Measurements from ENCODE around the gene LMNTD2.

Gene LMNTD2

GRCh38 chr11:568306-569157 is 8.0 kb upstream of the LMNTD2 start:
- in situ Hi-C loops (cut with MboI; ENCODE audit: low sequenced_read_pairs), result no loop called here

DNA sequence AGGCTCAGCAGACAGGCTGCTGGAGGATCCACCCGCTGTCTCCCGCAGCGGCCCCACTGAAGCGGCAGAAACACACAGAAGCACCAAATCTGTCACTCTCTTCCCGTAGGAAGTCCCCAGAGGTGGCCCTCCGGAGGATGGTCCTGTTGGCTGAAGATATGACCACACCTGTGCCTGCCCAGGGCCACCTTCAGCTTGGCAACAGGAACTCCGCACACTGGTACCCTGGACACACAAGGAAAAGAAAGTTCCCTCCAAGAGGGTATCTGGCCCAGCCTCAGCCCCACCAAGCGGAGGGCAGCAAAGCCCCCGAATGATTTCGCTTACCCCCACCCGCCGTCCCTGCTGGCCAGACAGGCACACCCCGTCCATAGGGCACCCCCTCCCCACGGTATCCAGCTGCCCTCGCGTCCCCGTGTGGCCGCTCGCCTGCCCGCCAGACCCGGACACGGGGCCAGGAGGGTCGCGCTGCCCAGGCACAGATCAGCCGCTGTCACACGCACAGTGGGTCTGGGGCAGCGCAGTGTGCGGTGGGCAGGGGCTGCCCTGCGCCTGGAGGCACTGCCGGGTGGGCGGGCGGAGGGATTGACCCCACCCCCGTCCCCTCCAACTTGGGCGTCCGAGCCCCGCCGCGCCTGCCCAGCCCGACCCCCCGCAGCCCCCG is 7.2 kb upstream of the LMNTD2 start:
- in situ Hi-C loops (cut with MboI; ENCODE audit: low sequenced_read_pairs), result no loop called here

DNA sequence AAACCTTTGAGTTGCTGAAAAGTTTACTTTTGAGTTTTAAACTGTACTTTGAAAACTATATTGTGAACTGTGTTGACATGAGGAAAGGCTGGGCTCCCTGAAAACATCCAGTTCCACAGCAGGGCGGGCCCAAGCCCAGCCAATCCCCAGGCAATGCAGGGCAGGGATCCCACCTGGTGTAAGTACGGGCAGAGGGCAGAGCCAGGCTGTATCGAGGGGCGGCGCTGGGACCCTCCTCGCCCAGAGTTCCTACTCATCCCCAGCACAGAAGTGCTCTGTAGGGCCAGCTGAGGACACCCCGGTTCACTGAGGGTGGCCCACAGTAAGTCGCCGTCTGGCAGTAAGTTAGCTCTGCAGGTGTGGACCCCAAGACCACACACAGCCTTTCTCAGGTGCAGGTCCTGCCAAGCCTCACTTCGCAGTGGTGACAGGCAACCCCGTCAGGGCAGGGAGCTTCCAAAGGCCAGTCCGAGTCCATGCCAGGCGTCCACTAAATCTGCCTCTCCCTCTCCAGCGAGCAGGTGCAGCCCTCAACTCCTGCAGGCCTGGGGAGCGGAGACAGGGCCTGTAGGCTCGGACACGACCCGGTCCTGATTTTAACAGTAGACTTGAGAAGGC is 6.6 kb upstream of the LMNTD2 start:
- in situ Hi-C loops (cut with MboI; ENCODE audit: low sequenced_read_pairs), result no loop called here

GRCh38 chr11:565921-566509 is 5.5 kb upstream of the LMNTD2 start:
- in situ Hi-C loops (cut with MboI; ENCODE audit: low sequenced_read_pairs), result no loop called here

GRCh38 chr11:563812-564578 is 3.5 kb upstream of the LMNTD2 start:
- in situ Hi-C loops (cut with MboI; ENCODE audit: low sequenced_read_pairs), result no loop called here

GRCh38 chr11:563066-563811 is 2.7 kb upstream of the LMNTD2 start:
- in situ Hi-C loops (cut with MboI; ENCODE audit: low sequenced_read_pairs), result no loop called here

DNA sequence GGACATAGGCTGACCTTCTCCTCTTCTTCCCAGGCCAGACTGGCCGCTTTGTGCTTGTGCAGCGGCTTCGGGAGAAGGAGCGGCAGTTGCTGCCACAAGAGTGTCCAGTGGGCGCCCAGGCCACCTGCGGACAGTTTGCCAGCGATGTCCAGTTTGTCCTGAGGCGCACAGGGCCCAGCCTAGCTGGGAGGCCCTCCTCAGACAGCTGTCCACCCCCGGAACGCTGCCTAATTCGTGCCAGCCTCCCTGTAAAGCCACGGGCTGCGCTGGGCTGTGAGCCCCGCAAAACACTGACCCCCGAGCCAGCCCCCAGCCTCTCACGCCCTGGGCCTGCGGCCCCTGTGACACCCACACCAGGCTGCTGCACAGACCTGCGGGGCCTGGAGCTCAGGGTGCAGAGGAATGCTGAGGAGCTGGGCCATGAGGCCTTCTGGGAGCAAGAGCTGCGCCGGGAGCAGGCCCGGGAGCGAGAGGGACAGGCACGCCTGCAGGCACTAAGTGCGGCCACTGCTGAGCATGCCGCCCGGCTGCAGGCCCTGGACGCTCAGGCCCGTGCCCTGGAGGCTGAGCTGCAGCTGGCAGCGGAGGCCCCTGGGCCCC is 1.6 kb upstream of the LMNTD2 start:
- in situ Hi-C loops (cut with MboI; ENCODE audit: low sequenced_read_pairs), result no loop called here

GRCh38 chr11:561148-562003 is 838 bp upstream of the LMNTD2 start:
- in situ Hi-C loops (cut with MboI; ENCODE audit: low sequenced_read_pairs), result no loop called here

- in situ Hi-C loops (cut with MboI; ENCODE audit: low sequenced_read_pairs), result no loop called here
These were observed 730 bp downstream of the LMNTD2 start for GRCh38 chr11:559712-560304.

- in situ Hi-C loops (cut with MboI; ENCODE audit: low sequenced_read_pairs), result no loop called here
These were observed 1.4 kb downstream of the LMNTD2 start for GRCh38 chr11:559020-559620.

- in situ Hi-C loops (cut with MboI; ENCODE audit: low sequenced_read_pairs), result no loop called here
These were observed 2.0 kb downstream of the LMNTD2 start for GRCh38 chr11:558503-558902.

DNA sequence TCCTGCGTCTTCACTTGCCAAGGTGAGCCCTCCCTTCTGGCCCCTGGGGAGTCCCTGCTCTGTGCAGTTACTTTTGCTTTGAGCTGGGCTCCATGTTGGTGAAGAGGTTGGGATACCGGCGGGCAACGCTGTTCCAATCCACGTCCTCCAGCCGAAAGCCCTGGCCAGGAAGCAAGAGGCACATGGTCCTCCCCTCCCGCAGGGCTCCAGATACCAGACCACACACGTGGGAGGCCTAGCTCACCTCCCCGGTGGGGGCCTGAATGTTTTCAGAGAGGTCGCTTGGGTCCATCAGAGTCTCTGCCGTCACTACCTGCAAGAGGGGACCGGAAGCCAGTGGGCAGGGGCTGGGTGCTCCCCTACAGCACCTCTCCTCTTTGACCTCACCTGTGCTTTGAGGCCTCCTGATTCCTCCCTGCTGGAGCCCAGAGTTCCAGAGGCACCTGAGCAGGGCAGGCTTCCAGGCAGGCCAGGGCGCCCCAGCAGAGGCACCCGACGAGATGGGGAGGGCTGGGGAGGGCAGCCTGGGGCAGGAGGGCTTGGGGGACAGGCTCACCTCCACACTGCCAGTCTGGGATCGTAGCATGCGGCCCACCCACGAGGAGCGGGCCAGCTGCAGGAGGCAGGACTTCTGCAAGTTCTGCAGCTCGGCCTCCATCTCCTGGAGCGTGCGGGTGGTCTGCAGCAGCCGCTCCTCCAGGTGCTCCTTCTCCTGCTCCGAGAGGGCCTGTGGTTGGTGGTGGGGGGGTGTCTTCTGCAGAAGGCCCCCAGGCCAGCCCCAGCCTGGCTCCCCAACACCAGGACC is 3.0 kb downstream of the LMNTD2 start:
- in situ Hi-C loops (cut with MboI; ENCODE audit: low sequenced_read_pairs), result no loop called here

DNA sequence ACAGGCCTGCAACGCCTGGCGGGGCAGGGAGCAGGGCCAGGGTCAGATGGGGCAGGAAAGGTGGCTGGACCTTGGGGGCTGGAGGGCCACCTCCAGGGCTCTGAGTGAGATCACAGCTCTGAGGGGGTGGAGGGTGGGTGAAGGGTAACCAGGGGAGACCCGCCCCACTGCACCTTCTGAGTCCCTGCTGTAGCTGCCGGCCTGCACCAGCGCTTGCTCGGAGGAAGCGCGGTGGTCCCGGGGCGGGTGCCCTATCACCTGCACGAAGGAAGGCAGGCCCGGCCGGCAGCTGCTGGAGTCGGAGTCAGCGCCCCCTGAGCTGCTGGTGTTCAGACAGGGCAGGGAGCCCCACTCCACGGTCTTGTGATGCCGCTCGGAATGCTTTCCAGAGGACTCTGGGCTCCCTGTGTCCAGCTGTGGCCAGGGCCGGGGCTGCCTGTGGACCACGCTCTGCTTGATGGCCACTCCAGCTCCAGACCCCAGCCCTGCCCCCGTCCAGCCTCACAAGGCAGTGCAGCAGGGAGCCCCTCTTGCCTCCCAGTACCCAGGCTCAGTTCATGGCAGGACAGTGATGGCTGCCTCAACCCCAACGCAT is 3.8 kb downstream of the LMNTD2 start:
- in situ Hi-C loops (cut with MboI; ENCODE audit: low sequenced_read_pairs), result no loop called here

DNA sequence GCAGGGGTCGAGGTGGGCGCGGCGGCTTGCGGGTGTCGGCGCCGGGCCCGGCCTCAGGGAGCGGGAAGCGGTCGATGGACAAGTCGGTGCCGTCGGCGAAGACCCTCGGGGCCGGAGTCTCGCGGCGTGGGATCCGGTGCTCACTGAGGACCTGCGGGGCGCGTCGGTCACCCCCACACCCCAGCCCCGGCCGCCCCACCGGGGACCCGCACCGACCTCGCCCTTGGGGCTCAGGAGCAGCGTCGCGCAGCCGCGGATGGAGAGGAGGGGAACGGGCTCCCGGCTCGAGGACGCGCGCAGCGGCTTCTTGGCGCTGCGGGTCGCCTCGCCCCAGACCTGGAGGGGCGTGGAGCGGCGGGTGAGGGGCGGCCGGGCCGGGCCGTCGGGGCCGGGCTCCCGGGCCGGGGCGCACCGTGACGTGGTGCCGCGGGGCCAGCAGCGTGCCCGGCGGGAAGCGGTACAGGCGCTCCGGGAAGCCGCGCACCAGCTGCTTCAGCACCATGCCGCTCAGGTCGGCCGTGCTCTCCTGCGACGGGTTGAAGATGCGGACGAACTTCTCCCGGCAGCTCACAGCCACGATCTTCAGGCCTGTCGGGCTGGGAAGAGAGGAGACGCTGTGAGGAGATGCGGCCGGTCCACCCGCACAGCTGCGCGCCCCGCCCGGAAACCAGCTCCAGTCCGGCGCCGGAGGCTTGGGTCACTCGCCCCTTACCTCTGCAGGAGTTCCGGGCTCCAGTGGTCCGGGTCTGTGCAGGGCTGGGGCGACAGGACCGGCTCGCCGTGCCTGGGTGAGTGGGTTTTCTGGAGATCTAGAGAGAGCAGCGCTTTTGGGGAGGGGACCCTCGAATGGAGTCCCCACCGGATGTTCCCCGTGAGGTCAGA is 4.5 kb downstream of the LMNTD2 start:
- in situ Hi-C loops (cut with MboI; ENCODE audit: low sequenced_read_pairs), result no loop called here

DNA sequence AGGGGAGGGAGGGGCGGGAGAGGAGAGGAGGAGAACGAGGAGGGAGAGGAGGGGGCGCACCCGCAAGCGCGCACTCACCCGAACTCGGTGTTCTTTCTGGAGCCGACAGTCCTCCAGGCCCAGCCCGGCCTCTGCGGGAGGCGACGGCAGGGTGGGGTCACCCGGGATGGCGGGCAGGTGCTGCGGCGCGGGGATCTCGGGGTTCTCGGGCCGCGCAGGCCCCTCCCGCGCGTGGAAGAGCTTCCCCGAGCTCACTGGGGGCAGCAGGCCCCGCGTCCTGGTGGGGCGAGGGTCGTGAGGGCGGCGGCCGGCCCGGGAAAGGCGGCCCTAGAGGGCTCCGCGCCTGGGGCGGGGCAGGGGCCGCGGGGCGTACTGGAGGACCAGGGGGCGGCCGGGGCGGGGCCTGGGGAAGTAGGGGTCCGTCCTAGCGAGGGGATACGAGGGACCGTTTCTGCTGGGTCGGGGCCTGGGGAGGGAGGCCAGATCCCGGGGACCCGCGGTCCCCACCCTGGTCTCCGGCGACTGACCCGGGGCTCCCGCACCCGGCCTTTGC is 5.2 kb downstream of the LMNTD2 start:
- in situ Hi-C loops (cut with MboI; ENCODE audit: low sequenced_read_pairs), result no loop called here
